ENCODE data around the gene FYB2.
A peak's percentile ranks its signal among the peaks of the same experiment; 100 is the strongest.

The FYB2 gene

DNA sequence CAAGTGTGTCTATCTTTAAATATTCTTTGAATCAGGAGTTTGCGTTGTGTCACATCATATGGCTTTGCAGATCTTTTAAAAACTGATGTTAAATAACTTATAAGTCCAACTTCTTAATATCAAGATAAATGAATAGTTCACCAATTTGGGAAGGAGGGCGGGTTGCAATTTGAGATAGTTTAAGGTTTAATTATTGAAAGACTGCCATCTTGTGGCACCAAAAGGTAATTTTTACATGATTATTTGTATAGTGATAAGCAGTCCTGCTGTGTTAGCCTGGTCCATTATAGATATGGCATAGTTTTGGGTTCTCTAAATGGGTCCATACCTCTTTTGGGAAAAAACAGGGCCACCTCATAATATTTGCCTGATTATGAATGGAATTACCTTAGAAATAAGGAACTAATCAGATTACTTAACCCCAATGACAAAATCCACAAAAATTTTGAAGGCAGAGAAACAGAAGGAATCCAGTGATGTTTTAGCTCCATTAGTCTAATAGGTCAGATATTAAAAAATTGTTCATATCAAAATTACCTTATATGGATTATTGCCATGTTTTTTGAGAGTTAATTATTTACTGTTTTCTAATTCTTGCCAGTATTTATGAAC, 109.8 kb downstream of the FYB2 start:
- peak; percentile 30 for DNase-seq

DNA sequence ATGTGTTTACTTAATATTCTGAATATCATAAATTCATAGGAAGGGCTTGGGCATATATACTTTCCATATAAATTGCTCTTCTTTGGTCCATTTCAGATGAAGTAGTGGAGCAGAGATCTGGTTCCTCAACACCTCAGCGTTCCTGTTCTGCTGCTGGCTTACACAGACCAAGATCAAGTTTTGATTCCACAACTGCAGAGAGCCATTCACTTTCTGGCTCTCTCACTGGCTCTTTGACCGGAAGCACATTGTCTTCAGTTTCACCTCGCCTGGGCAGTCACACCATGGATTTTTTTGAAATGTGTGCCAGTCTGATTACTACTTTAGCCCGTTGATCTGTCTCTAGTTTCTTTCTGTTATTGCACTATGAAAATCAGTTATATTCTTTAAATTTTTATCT, 111.8 kb downstream of the FYB2 start:
- DNase-seq = no peak

DNA sequence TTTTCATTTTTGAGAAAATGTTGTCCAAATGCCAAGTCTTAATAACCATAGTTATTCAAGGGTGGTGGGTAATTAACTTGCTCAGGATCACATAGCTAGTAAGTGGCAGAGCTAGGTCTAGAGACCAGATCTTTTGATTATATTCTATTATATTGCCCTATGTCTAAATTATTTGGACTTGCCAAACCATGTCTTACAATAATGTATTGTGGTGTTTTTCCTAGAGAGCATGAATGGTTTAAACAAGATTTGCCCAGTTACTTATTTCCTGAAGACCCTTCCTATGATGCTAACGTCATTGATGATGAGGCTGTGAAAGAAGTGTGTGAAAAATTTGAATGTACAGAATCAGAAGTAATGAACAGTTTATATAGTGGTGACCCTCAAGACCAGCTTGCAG, 115.5 kb downstream of the FYB2 start:
- DNase-seq = no peak

DNA sequence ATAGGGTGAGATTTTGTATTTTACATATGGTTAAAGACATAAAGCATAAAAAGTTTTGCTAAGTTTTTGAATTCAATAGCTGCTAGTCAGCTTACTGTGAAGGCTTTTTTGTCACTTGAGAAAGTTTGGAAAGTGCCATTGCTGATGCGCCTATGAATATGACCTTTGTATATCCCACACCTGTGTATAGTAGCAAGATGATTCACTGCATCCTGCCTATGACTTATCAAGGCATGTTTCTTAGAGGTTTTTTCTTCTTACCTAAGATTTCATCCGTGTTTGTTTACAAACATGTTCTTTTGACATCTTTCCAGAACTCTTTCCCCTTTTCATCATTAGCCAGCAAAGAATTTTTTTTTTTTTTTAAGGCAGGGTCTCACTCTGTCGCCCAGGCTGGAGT, 122.5 kb downstream of the FYB2 start:
- DNase-seq = no peak

DNA sequence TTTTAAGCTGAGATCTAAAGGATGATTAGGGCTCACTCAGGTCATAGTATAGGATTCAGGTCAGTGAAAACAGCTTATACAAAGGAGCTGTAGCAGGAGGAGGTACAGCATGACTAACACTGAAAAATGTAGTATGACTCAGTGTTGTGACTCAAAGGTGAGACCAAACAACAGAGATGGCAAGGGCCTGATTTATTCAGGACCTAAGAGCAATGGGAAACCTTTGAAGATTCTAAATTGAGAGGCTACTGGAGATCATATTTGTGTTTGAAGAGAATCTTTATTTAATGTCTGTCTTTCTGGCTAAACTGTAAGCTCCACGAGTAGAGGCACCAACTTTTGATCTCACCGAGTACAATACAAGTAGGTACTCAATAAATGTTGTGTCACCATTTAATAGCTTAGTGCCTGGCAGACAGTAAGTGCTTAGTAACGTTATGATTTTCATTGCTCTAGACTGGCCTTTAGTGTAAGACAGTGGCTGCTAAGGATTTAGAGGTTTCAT, 130.6 kb downstream of the FYB2 start:
- no peak for DNase-seq

DNA sequence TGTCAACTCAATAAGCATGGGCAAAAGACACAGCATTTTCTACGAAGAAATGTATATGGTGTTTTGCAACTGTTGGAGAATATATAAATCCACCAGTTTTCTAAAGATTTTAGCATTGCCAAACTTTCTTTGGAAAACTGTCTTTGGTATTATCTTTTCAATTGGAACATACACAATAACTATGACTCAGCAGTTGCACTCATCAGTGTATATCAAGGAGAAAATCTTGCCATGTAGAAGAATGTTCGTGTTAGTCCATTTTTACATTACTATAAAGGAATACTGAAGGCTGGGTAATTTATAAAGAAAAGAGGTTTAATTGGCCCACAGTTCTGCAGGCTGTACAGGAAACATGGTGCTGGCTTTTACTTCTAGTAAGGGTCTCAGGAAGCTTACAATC, 133.0 kb downstream of the FYB2 start:
- no peak for DNase-seq

DNA sequence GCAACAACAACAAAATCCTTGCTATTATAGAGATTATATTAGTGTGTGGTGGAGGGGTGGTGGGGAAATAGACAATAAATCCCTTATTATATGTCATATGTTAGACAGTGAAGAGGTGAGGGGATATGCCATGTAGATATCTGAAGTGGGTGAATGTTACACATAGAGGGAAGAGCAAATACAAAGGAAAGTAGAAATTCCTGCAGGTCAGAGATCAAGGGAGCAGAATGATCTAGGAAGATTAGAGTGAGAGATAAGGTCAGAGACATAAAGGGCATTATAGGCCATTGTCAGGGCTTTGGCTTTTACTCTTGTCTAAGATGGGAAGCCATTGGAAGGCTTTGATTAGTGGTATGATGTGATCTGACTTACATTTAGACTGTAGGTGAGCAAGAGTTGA, 135.6 kb downstream of the FYB2 start:
- no peak for DNase-seq

DNA sequence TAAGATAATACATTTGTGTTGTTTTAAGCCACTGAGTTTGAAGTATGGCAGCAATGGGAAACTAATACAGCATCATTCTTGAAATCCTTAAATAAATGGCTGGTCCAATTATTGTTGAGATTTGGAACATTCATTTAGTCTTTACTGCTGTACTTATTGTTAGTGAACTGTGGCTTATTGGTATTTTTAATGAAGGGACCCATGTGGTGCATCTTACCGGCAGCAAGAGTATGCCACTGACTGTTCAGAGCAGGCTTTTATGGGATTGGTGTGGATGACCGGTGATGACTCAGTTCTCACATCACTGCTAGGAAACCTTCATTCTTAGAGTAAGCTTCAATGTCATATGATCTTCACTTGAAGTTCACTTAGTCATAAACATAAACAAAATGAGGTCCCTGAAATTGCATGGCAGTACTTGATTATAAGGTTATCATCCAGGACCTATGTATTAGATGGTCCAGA, 142.6 kb downstream of the FYB2 start:
- DNase-seq = no peak

DNA sequence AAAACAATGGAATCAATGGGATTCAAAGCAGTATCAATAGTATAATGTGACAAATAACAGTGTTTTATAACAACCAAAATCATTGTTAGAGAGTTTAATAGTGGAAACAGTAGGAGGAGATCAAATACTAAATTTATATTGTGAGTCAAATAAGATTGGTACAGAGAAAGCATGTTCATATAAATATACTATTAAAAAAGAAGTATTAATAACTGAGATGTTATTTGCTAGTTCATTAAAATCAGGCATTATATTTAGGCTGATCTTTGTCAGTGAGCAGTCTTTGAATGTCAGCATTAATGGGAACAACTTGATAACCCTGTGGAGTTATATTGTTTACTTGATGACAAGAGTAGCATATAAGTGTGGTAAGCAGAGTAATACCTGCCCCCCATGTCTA, 143.4 kb downstream of the FYB2 start:
- DNase-seq = no peak

DNA sequence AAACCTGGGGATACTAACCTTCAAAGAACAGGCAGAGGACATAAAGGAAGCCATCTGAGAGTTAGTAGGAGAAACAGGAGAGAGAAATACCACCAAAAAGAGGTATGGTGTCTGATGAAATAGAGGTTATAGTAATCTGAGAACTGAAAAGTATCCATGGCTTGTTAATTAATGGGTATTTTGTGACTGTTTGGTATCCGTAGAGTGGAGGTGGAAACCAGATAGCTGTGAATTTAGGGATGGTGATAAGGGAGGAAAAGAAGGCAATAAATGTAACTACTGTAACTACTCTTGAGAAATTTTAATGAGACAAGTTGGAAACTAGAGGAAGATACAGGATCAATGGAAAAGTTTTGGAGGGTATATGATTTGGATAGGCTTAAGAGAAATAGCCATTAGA, 146.6 kb downstream of the FYB2 start:
- DNase-seq = no peak

DNA sequence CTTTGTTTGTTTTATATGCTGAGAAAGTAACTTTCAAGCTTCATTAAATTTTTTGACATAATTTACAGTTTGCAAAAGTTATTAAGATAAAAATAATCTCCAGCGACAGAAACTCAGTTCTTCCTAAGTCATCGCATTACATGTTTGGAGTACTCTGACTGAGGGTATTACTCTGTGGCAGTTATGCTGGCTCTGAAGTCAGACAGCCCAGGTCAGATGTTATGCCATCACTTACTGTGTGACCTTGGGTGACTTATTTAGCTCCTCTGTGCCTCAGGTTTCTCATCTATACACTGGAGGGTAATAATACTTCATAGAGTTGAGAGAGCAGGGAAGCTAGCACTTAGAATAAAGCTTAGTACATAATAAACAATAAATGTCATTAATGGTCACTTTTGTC, 147.7 kb downstream of the FYB2 start:
- DNase-seq = no peak

DNA sequence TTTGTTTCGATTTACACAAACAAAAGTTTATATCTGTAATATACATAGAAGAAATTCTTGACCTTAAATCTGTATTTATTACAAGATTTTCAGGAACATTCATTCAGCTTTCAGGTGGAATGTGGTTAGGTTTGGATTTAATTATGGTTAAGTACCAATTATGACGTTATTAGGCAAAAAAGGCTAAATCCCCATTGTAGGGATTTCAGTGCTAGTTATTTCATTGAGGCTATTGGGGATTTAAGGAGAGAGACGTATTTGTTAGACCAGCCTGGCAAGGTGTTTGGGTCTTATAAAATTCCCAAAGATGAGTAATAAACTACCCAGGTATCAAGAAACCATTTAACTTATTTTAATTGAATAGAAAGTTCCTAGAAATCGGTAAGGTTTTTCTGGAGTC, 148.1 kb downstream of the FYB2 start:
- no peak for DNase-seq

DNA sequence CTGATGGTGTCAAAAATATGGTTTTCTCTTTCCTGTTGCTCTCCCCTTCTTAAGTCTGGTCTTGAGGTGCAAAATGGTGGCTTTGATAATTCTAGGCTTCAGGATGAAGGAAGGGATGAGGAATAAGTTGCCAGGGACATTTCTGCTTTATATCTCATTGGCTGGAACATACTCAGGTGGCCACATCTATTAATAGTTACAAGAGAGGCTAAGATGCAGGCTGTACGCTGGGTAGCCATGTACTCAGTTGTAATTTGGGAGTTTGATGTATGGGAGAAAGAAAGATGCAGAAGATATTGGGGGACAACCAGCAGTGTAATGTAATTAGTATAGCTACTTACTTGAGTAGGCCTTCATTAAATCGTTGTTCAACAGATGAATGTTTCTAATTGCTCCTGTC, 148.9 kb downstream of the FYB2 start:
- no peak for DNase-seq

Data from DMS 273 treated with DMSO at 0.1 percent for 48 hours (cell line).